Glutamatergic neuron (in vitro differentiated cells): Measurements from ENCODE around the gene RAP1B. TPM values are rescaled to one million over a fixed set of nuclear protein-coding genes. Genes with fewer than 3 reads are reported as not detected.

Experiments used
- DNase-seq: peaks from one replicate; pipeline ENCODE4 v3.0.0; 2022
- H3K27ac Mint-ChIP-seq: one replicate; pipeline ENCODE4 v1.8.0; 2020; ENCODE audit warnings: mild to moderate bottlenecking, mixed read lengths, inconsistent platforms; ENCODE audit not compliant: unreplicated experiment
- H3K27me3 Mint-ChIP-seq: one replicate; pipeline ENCODE4 v1.8.0; 2020; ENCODE audit warnings: mild to moderate bottlenecking, moderate library complexity, mixed read lengths, inconsistent platforms; ENCODE audit not compliant: unreplicated experiment
- H3K36me3 Mint-ChIP-seq: one replicate; pipeline ENCODE4 v1.8.0; 2020; ENCODE audit warnings: mild to moderate bottlenecking, mixed read lengths, inconsistent platforms; ENCODE audit not compliant: unreplicated experiment
- H3K4me1 Mint-ChIP-seq: one replicate; pipeline ENCODE4 v1.8.0; 2020; ENCODE audit warnings: mild to moderate bottlenecking, low read depth, mixed read lengths, inconsistent platforms; ENCODE audit not compliant: unreplicated experiment
- H3K4me3 Mint-ChIP-seq: one replicate; pipeline ENCODE4 v1.8.0; 2020; ENCODE audit warnings: mild to moderate bottlenecking, mixed read lengths, inconsistent platforms; ENCODE audit not compliant: unreplicated experiment
- H3K9me3 Mint-ChIP-seq: one replicate; pipeline ENCODE4 v1.8.0; 2020; ENCODE audit warnings: mild to moderate bottlenecking, moderate library complexity, mixed read lengths, inconsistent platforms; ENCODE audit not compliant: unreplicated experiment
- CTCF ChIP-seq: fragments of 200-600 bp; sonication (generic); IDR thresholded peaks from one replicate; pipeline ENCODE4 v1.5.0; 2021; ENCODE audit not compliant: partially characterized antibody, unreplicated experiment
- total RNA-seq: library from RNA; stranded (reverse); fragmentation: NEBNext Ultra II Directional; extraction: Animal tissue kit (Norgen Biotek cat#: 25700); gene quantifications from one replicate; pipeline ENCODE4 v1.2.1, GENCODE V29; 2021; ENCODE audit not compliant: unreplicated experiment

Gene RAP1B
- total RNA-seq, 1 donor from 2014 or later, result 68.2 TPM

DNA sequence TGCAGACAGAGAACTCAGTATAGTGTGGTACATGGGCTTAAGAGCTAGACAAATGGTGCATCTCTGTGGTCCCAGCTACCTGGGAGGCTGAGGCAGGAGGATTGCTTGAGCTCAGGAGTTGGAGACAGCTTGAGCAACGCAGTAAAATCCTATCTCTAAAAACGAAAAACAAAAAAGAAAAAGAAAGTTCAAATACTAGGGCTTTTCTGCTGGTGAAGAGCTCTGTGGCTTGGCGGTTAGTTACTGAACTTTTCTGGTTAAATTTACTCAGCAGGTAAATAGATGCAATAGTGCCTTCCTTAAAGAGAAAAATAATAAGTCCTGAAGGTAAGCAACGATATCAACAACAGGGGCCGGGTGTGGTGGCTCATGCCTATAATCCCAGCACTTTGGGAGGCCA lies 31.4 kb upstream of the RAP1B start:
- no peak for TF ChIP-seq CTCF
- Mint-ChIP-seq H3K4me1 (no peaks in the 10 kb centered on the region), H3K27me3 (no peaks in the 10 kb centered on the region), H3K27ac (no peak overlapping the region), H3K9me3 (no peaks in the 10 kb centered on the region), H3K36me3 (no peaks in the 10 kb centered on the region), H3K4me3 (no peak overlapping the region)
- DNase-seq, result no peak

DNA sequence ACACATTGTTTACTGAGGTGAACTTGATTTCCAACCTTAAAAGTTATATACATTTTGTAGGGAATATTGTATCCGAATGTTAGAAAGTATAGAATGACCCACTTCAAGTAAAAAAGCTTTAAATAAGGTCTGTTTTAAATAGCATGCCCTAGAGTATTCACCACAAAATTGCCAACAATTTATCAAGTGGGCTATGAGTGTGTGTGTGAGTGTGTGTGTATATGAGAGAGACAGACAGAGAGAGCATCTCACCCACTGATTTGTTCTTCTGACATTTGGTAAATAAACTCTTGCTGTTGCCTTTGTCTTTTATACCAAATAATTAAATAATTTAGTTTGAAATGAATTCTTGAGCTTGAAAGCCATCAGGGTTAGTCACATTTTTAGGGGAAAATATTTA lies 29.8 kb upstream of the RAP1B start:
- no peaks in the 10 kb centered on the region for H3K27me3 Mint-ChIP-seq
- TF ChIP-seq CTCF, result no peak
- H3K9me3 Mint-ChIP-seq, result no peaks in the 10 kb centered on the region
- no peak overlapping the region for H3K27ac Mint-ChIP-seq
- H3K4me3 Mint-ChIP-seq, result no peak overlapping the region
- H3K36me3 Mint-ChIP-seq, result no peaks in the 10 kb centered on the region
- no peak for DNase-seq
- no peaks in the 10 kb centered on the region for H3K4me1 Mint-ChIP-seq

DNA sequence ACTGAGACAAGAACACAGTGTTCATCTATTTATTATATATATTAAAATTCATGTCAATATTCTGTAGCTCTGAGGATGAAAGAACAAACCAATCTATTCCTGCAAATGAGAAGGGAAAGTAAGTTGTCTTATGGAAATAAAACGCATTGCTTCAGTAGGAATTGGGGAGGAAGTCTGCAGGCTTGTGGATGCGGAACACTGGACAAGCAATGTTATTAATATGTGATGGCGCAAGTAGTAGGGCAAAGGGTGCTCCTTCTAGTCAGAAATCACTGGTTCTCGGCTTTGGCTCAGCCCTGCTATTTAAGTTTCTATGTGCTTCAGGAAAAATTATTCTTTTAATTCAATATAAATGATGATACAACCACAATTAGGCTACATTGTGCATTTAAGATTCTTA lies 28.8 kb upstream of the RAP1B start:
- H3K4me3 Mint-ChIP-seq, result no peak overlapping the region
- no peaks in the 10 kb centered on the region for H3K36me3 Mint-ChIP-seq
- no peaks in the 10 kb centered on the region for H3K27me3 Mint-ChIP-seq
- TF ChIP-seq CTCF, result no peak
- no peak for DNase-seq
- no peaks in the 10 kb centered on the region for H3K4me1 Mint-ChIP-seq
- H3K9me3 Mint-ChIP-seq, result no peaks in the 10 kb centered on the region
- no peak overlapping the region for H3K27ac Mint-ChIP-seq

DNA sequence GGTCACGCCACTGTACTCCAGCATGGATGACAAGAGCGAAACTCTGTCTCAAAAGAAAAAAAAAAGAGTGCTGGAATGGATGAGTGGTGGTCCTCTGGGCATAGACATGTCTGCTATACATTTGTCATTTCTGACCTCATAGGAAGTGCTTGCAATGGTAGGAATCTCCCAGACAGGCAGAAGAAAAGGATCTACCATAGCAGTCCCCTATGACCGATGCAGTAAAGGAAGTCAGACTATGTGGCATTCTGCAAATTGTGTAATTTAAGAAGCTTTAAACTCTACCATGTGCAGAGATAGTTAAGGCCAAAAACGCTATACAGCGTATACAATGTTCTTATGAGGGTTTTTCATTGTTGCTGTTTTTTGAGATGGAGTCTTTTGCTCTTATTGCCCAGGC lies 24.7 kb upstream of the RAP1B start:
- Mint-ChIP-seq H3K36me3 (peaks cover 7% of the 10 kb centered on the region), H3K4me3 (no peak overlapping the region), H3K27me3 (peaks cover 2% of the 10 kb centered on the region), H3K27ac (no peak overlapping the region), H3K9me3 (peaks cover under 1% of the 10 kb centered on the region), H3K4me1 (no peaks in the 10 kb centered on the region)
- TF ChIP-seq CTCF, result no peak
- DNase-seq, result no peak

- Mint-ChIP-seq H3K4me1 (no peaks in the 10 kb centered on the region), H3K36me3 (peaks cover 7% of the 10 kb centered on the region), H3K27ac (no peak overlapping the region), H3K9me3 (peaks cover 2% of the 10 kb centered on the region), H3K27me3 (peaks cover 2% of the 10 kb centered on the region), H3K4me3 (no peak overlapping the region)
- no peak for TF ChIP-seq CTCF
- DNase-seq, result no peak
These were observed 23.2 kb upstream of the RAP1B start for GRCh38 chr12:68587448-68587873.
